Measurements from ENCODE around the gene LASP1. TPM values are rescaled to one million over a fixed set of nuclear protein-coding genes. Genes with fewer than 3 reads are reported as not detected.

LASP1 gene
- total and polyA plus RNA-seq, 2 donors (not counting 3 experiments of a cell fraction or from before 2014, with no cell fraction given), result 214 to 242 TPM

DNA sequence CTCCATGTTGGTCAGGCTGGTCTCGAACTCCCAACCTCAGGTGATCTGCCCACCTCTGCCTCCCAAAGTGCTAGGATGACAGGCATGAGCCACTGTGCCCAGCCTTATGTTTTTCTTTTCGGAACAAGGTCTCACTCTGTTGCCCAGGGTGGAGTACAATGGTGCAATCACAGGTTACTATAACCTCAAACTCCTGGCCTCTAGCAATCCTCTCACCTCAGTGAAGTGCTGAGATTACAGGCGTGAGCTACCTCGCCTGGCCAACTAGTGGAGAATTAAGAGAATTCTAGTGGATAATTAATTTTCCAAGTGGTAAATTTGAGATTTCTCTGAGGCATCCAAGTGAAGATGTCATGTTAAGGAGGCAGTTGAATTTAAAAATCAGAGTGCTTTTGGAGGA is 100.3 kb downstream of the LASP1 start:
- DNase-seq (ENCODE audit: low read depth, low spot score) (no peak), FAIRE-seq (no peak)
- Histone ChIP-seq H3K9me1 (replicated peaks; ENCODE audit: control insufficient read depth, extremely low read depth, insufficient read depth, low read length) (no peaks in the 10 kb centered on the region), H3K4me3 (replicated peaks in 1 of 3; ENCODE audit: insufficient read depth in 1 of 3, low read depth in 1 of 3, low read length in 3 of 3) (no peak overlapping the region), H4K20me1 (replicated peaks; ENCODE audit: control insufficient read depth, extremely low read depth, insufficient read depth, low read length) (no peaks in the 10 kb centered on the region), H3K79me2 (ENCODE audit: control insufficient read depth, insufficient read depth, low read length) (no peaks in the 10 kb centered on the region), H3K9me3 (replicated peaks; ENCODE audit: control insufficient read depth, insufficient read depth, low read length) (no peaks in the 10 kb centered on the region), H3K27me3 (ENCODE audit: control insufficient read depth in 2 of 2, insufficient read depth in 2 of 2, low read length in 2 of 2) (peaks cover 0 to 4% of the 10 kb centered on the region in 2 experiments), H3K36me3 (ENCODE audit: control insufficient read depth in 2 of 2, extremely low read depth in 1 of 2, insufficient read depth in 2 of 2, low read length in 2 of 2) (no peaks in the 10 kb centered on the region), H3K4me1 (ENCODE audit: control insufficient read depth, extremely low read depth, insufficient read depth, low read length) (no peaks in the 10 kb centered on the region), H2AFZ (ENCODE audit: low read depth, low read length) (no peak overlapping the region), H3K4me2 (ENCODE audit: insufficient read depth, low read length) (no peak overlapping the region), H3K27ac (ENCODE audit: insufficient read depth, low read depth, low read length) (no peak overlapping the region), H3K9ac (replicated peaks; ENCODE audit: extremely low read depth, insufficient read depth, low read length) (no peak overlapping the region)
- intact Hi-C loops (cut with micrococcal nuclease), result no loop called here
- TF ChIP-seq JUN (IDR thresholded peaks at IDR 0.05; ENCODE audit: borderline replicate concordance, insufficient read depth, insufficient read length, low read depth) (no peak), FOS (IDR thresholded peaks at IDR 0.05; ENCODE audit: borderline replicate concordance, insufficient read depth, low read length) (no peak), EZH2 (IDR thresholded peaks at IDR 0.05; ENCODE audit: borderline replicate concordance, low read depth, low read length, severe bottlenecking) (no peak), MYC (IDR thresholded peaks at IDR 0.05; ENCODE audit: low read depth, low read length) (no peak), POLR2AphosphoS5 (IDR thresholded peaks at IDR 0.05; ENCODE audit: insufficient read depth, low read depth, low read length) (no peak), POLR2A (IDR thresholded peaks at IDR 0.05; ENCODE audit: low read depth, low read length) (no peak), GATA2 (IDR thresholded peaks at IDR 0.05; ENCODE audit: insufficient read depth, insufficient read length, low read depth, low read length) (no peak)
- TF ChIP-seq, protein P1, sequence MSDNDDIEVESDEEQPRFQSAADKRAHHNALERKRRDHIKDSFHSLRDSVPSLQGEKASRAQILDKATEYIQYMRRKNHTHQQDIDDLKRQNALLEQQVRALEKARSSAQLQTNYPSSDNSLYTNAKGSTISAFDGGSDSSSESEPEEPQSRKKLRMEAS (IDR thresholded peaks at IDR 0.05; ENCODE audit: insufficient read depth, insufficient read length), result no peak
- TF ChIP-seq, protein P2, sequence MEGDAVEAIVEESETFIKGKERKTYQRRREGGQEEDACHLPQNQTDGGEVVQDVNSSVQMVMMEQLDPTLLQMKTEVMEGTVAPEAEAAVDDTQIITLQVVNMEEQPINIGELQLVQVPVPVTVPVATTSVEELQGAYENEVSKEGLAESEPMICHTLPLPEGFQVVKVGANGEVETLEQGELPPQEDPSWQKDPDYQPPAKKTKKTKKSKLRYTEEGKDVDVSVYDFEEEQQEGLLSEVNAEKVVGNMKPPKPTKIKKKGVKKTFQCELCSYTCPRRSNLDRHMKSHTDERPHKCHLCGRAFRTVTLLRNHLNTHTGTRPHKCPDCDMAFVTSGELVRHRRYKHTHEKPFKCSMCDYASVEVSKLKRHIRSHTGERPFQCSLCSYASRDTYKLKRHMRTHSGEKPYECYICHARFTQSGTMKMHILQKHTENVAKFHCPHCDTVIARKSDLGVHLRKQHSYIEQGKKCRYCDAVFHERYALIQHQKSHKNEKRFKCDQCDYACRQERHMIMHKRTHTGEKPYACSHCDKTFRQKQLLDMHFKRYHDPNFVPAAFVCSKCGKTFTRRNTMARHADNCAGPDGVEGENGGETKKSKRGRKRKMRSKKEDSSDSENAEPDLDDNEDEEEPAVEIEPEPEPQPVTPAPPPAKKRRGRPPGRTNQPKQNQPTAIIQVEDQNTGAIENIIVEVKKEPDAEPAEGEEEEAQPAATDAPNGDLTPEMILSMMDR (IDR thresholded peaks at IDR 0.05; ENCODE audit: extremely low read depth in 1 of 2, insufficient read depth in 1 of 2, low read depth in 1 of 2, low read length in 2 of 2), result no peak
- ChIA-PET CTCF (interaction anchor here (1.0 to 2.4 kb wide), 2 partner anchors 13 to 46 kb away, joined by 3 to 17 read pairs; no protein-coding TSS in a partner anchor), POLR2A (no interaction called here)
- BruUV-seq (replicated peaks), result no TSS peak
- dilution Hi-C loops (cut with MboI; ENCODE audit: extremely low pct_ligation_motif_present, low sequenced_read_pairs), result no loop called here
